ENCODE measurements around the gene DVL2. TPM values are rescaled to one million over a fixed set of nuclear protein-coding genes. Genes with fewer than 3 reads are reported as not detected.

DVL2 gene
- total RNA-seq, 1 experiment from 2014 or later: 36.9 TPM

- no peak for TF ChIP-seq EZH2phosphoT487 (IDR thresholded peaks at IDR 0.05; ENCODE audit: borderline replicate concordance, low read length)
- TF ChIP-seq EZH2 (IDR thresholded peaks at IDR 0.05; ENCODE audit: low read length, unreplicated experiment): no peak
- no peak for TF ChIP-seq CTCF (conservative IDR thresholded peaks at IDR 0.05; ENCODE audit: low read depth, low read length)
- intact Hi-C loops (cut with micrococcal nuclease): no loop called here
- CTCF ChIA-PET: no interaction called here
- Histone ChIP-seq H4K20me1 (ENCODE audit: low read length) (no peaks in the 10 kb centered on the region), H3K4me1 (ENCODE audit: insufficient read depth, low read length) (no peaks in the 10 kb centered on the region), H3K27ac (ENCODE audit: low read length) (no peak overlapping the region), H3K9me3 (ENCODE audit: low read length) (no peaks in the 10 kb centered on the region), H3K4me2 (ENCODE audit: low read length) (no peak overlapping the region), H3K79me2 (ENCODE audit: low read length) (no peaks in the 10 kb centered on the region), H3K9me2 (replicated peaks; ENCODE audit: low read length) (no peaks in the 10 kb centered on the region), H3F3A (ENCODE audit: low read length, unreplicated experiment) (no peaks in the 10 kb centered on the region), H3K27me3 (ENCODE audit: low read length) (no peaks in the 10 kb centered on the region), H3K4me3 (ENCODE audit: low read length) (no peak overlapping the region), H3K36me3 (ENCODE audit: low read depth, low read length) (no peaks in the 10 kb centered on the region), H2AFZ (ENCODE audit: low read length) (no peak overlapping the region), H3K9ac (ENCODE audit: low read length) (no peak overlapping the region)
- BruUV-seq (replicated peaks): TSS peak; percentile 37
- DNase-seq (no peak), ATAC-seq (no peak)
- POLR2A ChIA-PET (ENCODE audit: unreplicated experiment): no interaction called here
Observed at GRCh38 chr17:7203391-7203790, 30.9 kb downstream of the DVL2 start.

GRCh38 chr17:7196651-7197401 is 37.5 kb downstream of the DVL2 start:
- CTCF ChIA-PET: no interaction called here
- no peaks in the 10 kb centered on the region for H4K20me1 ChIP-seq (ENCODE audit: low read length)
- no peak overlapping the region for H3K4me2 ChIP-seq (ENCODE audit: low read length)
- ATAC-seq: no peak
- no peak overlapping the region for H3K4me3 ChIP-seq (ENCODE audit: low read length)
- POLR2A ChIA-PET (ENCODE audit: unreplicated experiment): no interaction called here
- no peaks in the 10 kb centered on the region for H3K9me3 ChIP-seq (ENCODE audit: low read length)
- no TSS peak for BruUV-seq (replicated peaks)
- no peak for DNase-seq
- no peaks in the 10 kb centered on the region for H3K36me3 ChIP-seq (ENCODE audit: low read depth, low read length)
- no peak overlapping the region for H3K27ac ChIP-seq (ENCODE audit: low read length)
- H3K4me1 ChIP-seq (ENCODE audit: insufficient read depth, low read length): no peaks in the 10 kb centered on the region
- H3K9me2 ChIP-seq (replicated peaks; ENCODE audit: low read length): no peaks in the 10 kb centered on the region
- no peak for TF ChIP-seq CTCF (conservative IDR thresholded peaks at IDR 0.05; ENCODE audit: low read depth, low read length)
- no peak for TF ChIP-seq EZH2 (IDR thresholded peaks at IDR 0.05; ENCODE audit: low read length, unreplicated experiment)
- TF ChIP-seq EZH2phosphoT487 (IDR thresholded peaks at IDR 0.05; ENCODE audit: borderline replicate concordance, low read length): no peak
- no peak overlapping the region for H3K9ac ChIP-seq (ENCODE audit: low read length)
- H3K79me2 ChIP-seq (ENCODE audit: low read length): no peaks in the 10 kb centered on the region
- no peaks in the 10 kb centered on the region for H3K27me3 ChIP-seq (ENCODE audit: low read length)
- no peaks in the 10 kb centered on the region for H3F3A ChIP-seq (ENCODE audit: low read length, unreplicated experiment)
- H2AFZ ChIP-seq (ENCODE audit: low read length): no peak overlapping the region
- intact Hi-C loops (cut with micrococcal nuclease): no loop called here

GRCh38 chr17:7195971-7196370 is 38.3 kb downstream of the DVL2 start:
- Histone ChIP-seq H3K36me3 (ENCODE audit: low read depth, low read length) (no peaks in the 10 kb centered on the region), H3K9me2 (replicated peaks; ENCODE audit: low read length) (no peaks in the 10 kb centered on the region), H2AFZ (ENCODE audit: low read length) (no peak overlapping the region), H3K9me3 (ENCODE audit: low read length) (no peaks in the 10 kb centered on the region), H3K27me3 (ENCODE audit: low read length) (no peaks in the 10 kb centered on the region), H4K20me1 (ENCODE audit: low read length) (no peaks in the 10 kb centered on the region), H3K9ac (ENCODE audit: low read length) (no peak overlapping the region), H3K4me1 (ENCODE audit: insufficient read depth, low read length) (no peaks in the 10 kb centered on the region), H3K4me3 (ENCODE audit: low read length) (no peak overlapping the region), H3K4me2 (ENCODE audit: low read length) (no peak overlapping the region), H3F3A (ENCODE audit: low read length, unreplicated experiment) (no peaks in the 10 kb centered on the region), H3K79me2 (ENCODE audit: low read length) (no peaks in the 10 kb centered on the region), H3K27ac (ENCODE audit: low read length) (no peak overlapping the region)
- CTCF ChIA-PET: no interaction called here
- ATAC-seq: no peak
- POLR2A ChIA-PET (ENCODE audit: unreplicated experiment): no interaction called here
- DNase-seq: no peak
- no TSS peak for BruUV-seq (replicated peaks)
- intact Hi-C loops (cut with micrococcal nuclease): no loop called here
- TF ChIP-seq EZH2phosphoT487 (IDR thresholded peaks at IDR 0.05; ENCODE audit: borderline replicate concordance, low read length) (no peak), EZH2 (IDR thresholded peaks at IDR 0.05; ENCODE audit: low read length, unreplicated experiment) (no peak), CTCF (conservative IDR thresholded peaks at IDR 0.05; ENCODE audit: low read depth, low read length) (no peak)

Data from PC-3 (cell line).